ENCODE data around the gene TMEM141. TPM values are rescaled to one million over a fixed set of nuclear protein-coding genes. Genes with fewer than 3 reads are reported as not detected.
"Not testable (repeated sequence)": the region's sequence is repeated elsewhere in the genome, so short reads cannot be mapped to it uniquely, and the experiment has no call there.

Gene TMEM141
- total RNA-seq, 1 donor from 2014 or later: 63.9 TPM

DNA sequence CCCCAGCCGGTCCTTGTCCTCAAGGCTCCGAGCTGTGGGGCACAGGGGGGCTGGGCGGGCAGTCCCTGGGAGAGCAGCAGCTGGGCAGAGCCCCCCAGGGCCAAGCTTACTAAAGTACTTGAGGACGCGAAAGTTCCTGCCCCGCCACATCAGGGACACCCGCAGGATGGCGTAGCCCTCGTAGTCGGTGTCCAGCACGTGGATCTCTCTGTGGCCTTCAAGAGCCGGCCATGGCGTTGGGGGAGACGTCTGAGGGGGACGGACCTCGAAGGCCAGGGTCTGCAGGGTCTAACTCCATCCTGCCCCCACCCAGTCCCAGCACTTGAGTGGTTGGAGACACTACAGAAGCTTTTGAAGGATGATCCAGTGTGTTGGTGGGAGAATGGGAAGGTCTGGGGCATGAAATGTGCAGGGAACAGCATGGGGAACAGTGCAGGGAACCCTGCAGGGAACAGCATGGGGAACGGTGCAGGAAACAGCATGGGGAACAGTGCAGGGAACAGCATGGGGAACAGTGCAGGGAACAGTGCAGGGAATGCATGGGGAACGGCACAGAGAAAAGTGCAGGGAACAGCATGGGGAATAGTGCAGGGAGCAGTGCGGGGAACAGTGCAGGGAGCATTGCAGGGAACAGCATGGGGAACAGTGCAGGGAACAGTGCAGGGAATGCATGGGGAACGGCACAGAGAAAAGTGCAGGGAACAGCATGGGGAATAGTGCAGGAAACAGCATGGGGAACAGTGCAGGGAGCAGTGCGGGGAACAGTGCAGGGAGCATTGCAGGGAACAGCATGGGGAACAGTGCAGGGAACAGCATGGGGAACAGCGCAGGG lies 35.6 kb upstream of the TMEM141 start:
- not testable (repeated sequence) for DNase-seq (ENCODE audit: low read depth)

GRCh38 chr9:136756134-136756438 lies 35.1 kb upstream of the TMEM141 start:
- DNase-seq (ENCODE audit: low read depth): no peak

- DNase-seq (ENCODE audit: low read depth): no peak
These were observed 34.3 kb upstream of the TMEM141 start for GRCh38 chr9:136756836-136757235.

- peak; percentile 91 for DNase-seq (ENCODE audit: low read depth)
These were observed 33.8 kb upstream of the TMEM141 start for GRCh38 chr9:136757328-136757727.

GRCh38 chr9:136757751-136758140 lies 33.4 kb upstream of the TMEM141 start:
- no peak for DNase-seq (ENCODE audit: low read depth)

GRCh38 chr9:136759001-136759400 lies 32.1 kb upstream of the TMEM141 start:
- no peak for DNase-seq (ENCODE audit: low read depth)

DNA sequence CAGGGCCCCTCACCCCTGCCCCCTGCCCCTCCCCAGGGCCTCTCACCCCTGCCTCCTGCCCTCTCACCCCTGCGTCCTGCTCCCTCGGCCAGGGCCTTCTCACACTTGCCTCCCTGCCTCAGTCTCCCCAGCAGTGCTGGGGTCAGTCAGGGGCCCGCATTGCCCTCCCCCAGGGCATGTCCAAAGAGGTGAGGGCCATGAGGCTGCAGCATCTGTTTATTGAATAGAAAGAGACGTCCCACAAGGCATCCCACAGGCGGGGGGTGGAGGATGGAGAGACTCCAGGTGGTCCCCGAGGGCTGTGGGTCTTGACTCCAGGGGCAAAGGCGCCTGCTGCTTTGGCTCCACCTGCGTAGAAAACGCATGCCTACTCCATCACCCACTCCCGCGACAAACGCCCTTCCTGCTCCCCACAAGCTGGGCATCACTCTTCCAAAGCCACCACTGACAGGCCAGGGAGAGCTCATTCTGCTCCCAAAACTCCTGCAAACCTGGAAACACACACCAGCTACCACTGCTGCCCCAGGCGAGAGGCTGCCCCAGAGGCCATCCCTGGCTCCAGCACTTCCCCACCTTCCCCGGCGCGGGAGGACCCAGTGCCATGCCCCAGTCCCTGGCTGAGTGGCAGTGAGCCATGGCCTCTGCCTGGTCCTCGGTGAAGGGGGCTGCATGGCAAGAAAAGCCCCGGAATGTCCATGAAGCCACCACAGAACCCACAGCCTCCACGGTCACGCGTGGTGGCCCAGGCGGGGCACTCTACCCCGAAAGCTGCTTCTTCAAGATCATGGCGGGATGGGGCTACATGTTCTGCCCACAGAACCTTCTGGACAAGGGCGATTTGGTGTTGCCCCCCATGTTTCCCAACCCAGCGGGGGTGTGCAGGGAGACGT lies 31.5 kb upstream of the TMEM141 start:
- no peak for DNase-seq (ENCODE audit: low read depth)

- DNase-seq (ENCODE audit: low read depth): no peak
These were observed 30.7 kb upstream of the TMEM141 start for GRCh38 chr9:136760424-136760823.

GRCh38 chr9:136760834-136761544 lies 30.2 kb upstream of the TMEM141 start:
- peak; percentile 66 for DNase-seq (ENCODE audit: low read depth)

GRCh38 chr9:136761545-136761981 lies 29.6 kb upstream of the TMEM141 start:
- DNase-seq (ENCODE audit: low read depth): no peak

DNA sequence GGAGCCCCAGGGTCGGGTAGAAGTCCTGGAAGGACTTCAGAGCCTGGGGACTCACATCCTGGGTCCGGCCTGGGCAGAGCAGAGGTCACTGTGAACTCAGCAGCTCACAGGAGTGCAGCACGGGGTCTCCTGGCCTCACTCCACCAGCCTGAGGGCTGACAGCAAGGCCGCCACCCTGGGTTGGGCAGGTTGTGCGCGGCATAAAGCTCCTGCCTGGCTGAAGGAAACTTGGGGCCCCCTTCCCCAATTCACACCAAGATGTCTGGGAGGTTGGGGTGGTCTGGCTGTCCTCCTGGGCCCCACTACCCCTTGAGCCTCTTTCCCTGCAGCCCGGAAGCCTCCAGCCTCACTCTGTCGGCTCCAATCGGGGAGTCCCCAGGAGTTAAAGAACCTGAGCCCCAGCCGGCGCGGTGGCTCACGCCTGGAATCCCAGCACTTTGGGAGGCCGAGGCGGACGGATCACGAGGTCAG lies 28.9 kb upstream of the TMEM141 start:
- no peak for DNase-seq (ENCODE audit: low read depth)

GRCh38 chr9:136762915-136763648 lies 28.1 kb upstream of the TMEM141 start:
- no peak for DNase-seq (ENCODE audit: low read depth)

DNA sequence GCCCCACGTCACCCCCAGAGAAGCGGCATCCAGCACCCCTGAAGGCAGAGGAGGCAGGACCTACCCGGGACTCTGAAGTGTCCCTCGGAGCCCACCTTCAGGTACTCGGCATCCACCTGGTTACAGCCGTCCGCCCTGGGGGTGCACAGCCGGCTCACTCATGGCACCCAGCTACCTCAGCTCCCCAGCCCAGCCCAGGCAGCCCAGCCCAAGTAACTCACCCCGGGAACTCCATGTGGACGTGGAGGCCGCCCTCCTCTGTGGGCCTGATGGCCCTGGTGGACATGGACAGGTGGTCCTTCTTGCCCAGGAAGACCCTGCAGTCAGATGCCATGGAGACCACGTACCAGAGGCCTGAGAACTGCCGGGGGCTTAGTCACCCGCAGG lies 27.5 kb upstream of the TMEM141 start:
- DNase-seq (ENCODE audit: low read depth): no peak

GRCh38 chr9:136764301-136764891 lies 26.7 kb upstream of the TMEM141 start, which contains the start of gene LCN15:
LCN15 (minus strand) TSS chr9:136764518; CDS start chr9:136764488, 30 bp downstream.
- no peak for DNase-seq (ENCODE audit: low read depth)

DNA sequence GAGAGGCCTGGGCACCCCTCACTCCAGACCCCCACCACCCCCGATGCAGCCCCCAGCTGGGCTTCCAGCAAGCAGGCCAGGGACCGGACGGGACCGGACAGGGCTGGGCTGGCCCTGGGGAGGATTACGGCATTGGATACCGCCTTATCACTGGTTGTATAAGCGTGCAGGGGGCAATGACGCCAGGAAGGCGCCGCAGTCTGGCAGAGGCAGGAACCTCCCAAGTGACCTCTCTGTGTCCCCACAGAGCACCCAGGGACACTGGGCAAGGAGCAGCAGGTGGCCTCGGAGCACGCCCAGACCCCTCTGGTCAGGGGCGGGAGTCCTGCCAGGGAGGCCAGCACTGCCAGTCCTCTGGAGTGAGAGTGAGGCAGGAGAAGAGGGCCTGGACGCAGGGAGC lies 26.1 kb upstream of the TMEM141 start:
- DNase-seq (ENCODE audit: low read depth): no peak

GRCh38 chr9:136765745-136766409 lies 25.3 kb upstream of the TMEM141 start:
- DNase-seq (ENCODE audit: low read depth): not testable (repeated sequence)

GRCh38 chr9:136766410-136767120 lies 24.6 kb upstream of the TMEM141 start:
- peak; percentile 80 for DNase-seq (ENCODE audit: low read depth)

DNA sequence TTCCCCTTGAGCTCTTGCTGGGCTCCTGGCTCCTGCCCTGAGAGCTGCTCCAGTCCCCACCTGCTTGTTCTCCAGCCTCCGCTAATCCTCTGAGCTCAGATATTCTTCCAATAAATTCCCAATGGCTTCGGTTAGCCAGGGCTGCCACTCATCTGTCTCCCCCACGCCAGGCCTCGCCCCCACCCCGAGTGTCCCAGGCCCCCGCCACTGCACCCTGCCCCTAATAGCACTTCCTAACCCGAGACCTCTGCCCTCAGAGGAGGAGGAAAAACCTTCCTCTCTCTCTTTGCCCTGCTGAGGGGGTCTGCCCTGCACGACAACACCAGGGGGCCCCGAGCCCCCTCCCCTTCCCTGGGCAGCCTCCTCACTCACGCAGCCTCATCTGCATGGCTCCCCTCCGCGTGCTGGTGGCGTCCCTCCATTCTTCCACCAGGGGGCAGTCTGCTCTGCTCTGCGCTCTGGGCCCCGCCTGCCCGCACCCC lies 21.4 kb upstream of the TMEM141 start:
- no peak for DNase-seq (ENCODE audit: low read depth)

GRCh38 chr9:136771907-136772415 lies 19.2 kb upstream of the TMEM141 start:
- no peak for DNase-seq (ENCODE audit: low read depth)
